ENCODE results near the gene GPN2. TPM values are rescaled to one million over a fixed set of nuclear protein-coding genes. Genes with fewer than 3 reads are reported as not detected.

The GPN2 gene
- total RNA-seq, 2 experiments from 2014 or later, result 25.9 to 26.9 TPM

- peak; percentile 95 for DNase-seq
- H3K9me3 Mint-ChIP-seq, result no peaks in the 10 kb centered on the region
- no peaks in the 10 kb centered on the region for H3K27me3 Mint-ChIP-seq
- peaks cover 75% of the 10 kb centered on the region for H3K4me1 Mint-ChIP-seq
- CTCF ChIA-PET, result interaction anchor here (0.6 to 5.9 kb wide), 20 partner anchors 8 to 334 kb away, joined by 3 to 29 read pairs (median 4); partner anchors contain the start of gene GPN2
- POLR2A ChIA-PET, result interaction anchor here (1.0 to 1.7 kb wide), 2 partner anchors 31 to 37 kb away, joined by 3 to 8 read pairs; no protein-coding TSS in a partner anchor
- peaks cover 68% of the 10 kb centered on the region for H3K36me3 Mint-ChIP-seq (ENCODE audit: low read depth)
- peak overlapping the region; percentile 64 for H3K4me3 Mint-ChIP-seq
- H3K27ac Mint-ChIP-seq, result peak overlapping the region; percentile 99
Measured at GRCh38 chr1:26833432-26834405, 56.4 kb downstream of the GPN2 start.

- peaks cover 79% of the 10 kb centered on the region for H3K4me1 Mint-ChIP-seq
- H3K36me3 Mint-ChIP-seq (ENCODE audit: low read depth), result peaks cover 69% of the 10 kb centered on the region
Measured at GRCh38 chr1:26832249-26832960, 57.7 kb downstream of the GPN2 start.

GRCh38 chr1:26831546-26832248 is 58.4 kb downstream of the GPN2 start:
- Mint-ChIP-seq H3K36me3 (ENCODE audit: low read depth) (peaks cover 70% of the 10 kb centered on the region), H3K9me3 (no peaks in the 10 kb centered on the region), H3K4me1 (peaks cover 80% of the 10 kb centered on the region), H3K27ac (peak overlapping the region; percentile 99), H3K4me3 (no peak overlapping the region), H3K27me3 (no peaks in the 10 kb centered on the region)
- DNase-seq, result no peak
- POLR2A ChIA-PET, result no interaction called here
- CTCF ChIA-PET, result interaction anchor here (0.6 to 5.9 kb wide), 9 partner anchors 11 to 672 kb away, joined by 3 to 29 read pairs (median 3); no protein-coding TSS in a partner anchor

More at GRCh38 chr1:26832249-26832960, 57.7 kb downstream of the GPN2 start:
- ChIA-PET CTCF (interaction anchor here (0.5 to 5.9 kb wide), 19 partner anchors 10 to 831 kb away, joined by 3 to 29 read pairs (median 3); partner anchors contain the start of genes GPATCH3 and GPN2), POLR2A (interaction anchor here (1.7 kb wide), 1 partner anchor 32 kb away, joined by 8 read pairs; no protein-coding TSS in a partner anchor)
- Mint-ChIP-seq H3K27ac (peak overlapping the region; percentile 99), H3K9me3 (no peaks in the 10 kb centered on the region), H3K27me3 (no peaks in the 10 kb centered on the region), H3K4me3 (peak overlapping the region; percentile 64)
- DNase-seq, result no peak

- ChIA-PET CTCF (interaction anchor here (1.3 to 5.9 kb wide), 4 partner anchors 20 to 41 kb away, joined by 4 to 29 read pairs (median 14); no protein-coding TSS in a partner anchor), POLR2A (interaction anchor here (0.6 kb wide), 1 partner anchor 302 kb away, joined by 3 read pairs; no protein-coding TSS in a partner anchor)
- Mint-ChIP-seq H3K4me3 (no peak overlapping the region), H3K27ac (peak overlapping the region; percentile 69), H3K36me3 (ENCODE audit: low read depth) (peaks cover 67% of the 10 kb centered on the region), H3K27me3 (no peaks in the 10 kb centered on the region), H3K9me3 (no peaks in the 10 kb centered on the region), H3K4me1 (peaks cover 81% of the 10 kb centered on the region)
- no peak for DNase-seq
Measured at GRCh38 chr1:26831059-26831458, 59.0 kb downstream of the GPN2 start.

- ChIA-PET CTCF (interaction anchor here (0.6 to 2.2 kb wide), 7 partner anchors 8 to 227 kb away, joined by 3 to 7 read pairs (median 4); no protein-coding TSS in a partner anchor), POLR2A (no interaction called here)
- peaks cover 85% of the 10 kb centered on the region for H3K4me1 Mint-ChIP-seq
- peaks cover 56% of the 10 kb centered on the region for H3K36me3 Mint-ChIP-seq (ENCODE audit: low read depth)
- no peak for DNase-seq
- peak overlapping the region; percentile 93 for H3K4me3 Mint-ChIP-seq
- no peaks in the 10 kb centered on the region for H3K9me3 Mint-ChIP-seq
- H3K27ac Mint-ChIP-seq, result peak overlapping the region; percentile 94
- no peaks in the 10 kb centered on the region for H3K27me3 Mint-ChIP-seq
Measured at GRCh38 chr1:26829184-26829911, 60.7 kb downstream of the GPN2 start.

- CTCF ChIA-PET, result interaction anchor here (0.6 to 2.2 kb wide), 5 partner anchors 9 to 226 kb away, joined by 3 to 7 read pairs (median 4); no protein-coding TSS in a partner anchor
- peaks cover 76% of the 10 kb centered on the region for H3K4me1 Mint-ChIP-seq
Measured at GRCh38 chr1:26828411-26828991, 61.6 kb downstream of the GPN2 start.

GRCh38 chr1:26827663-26828062 is 62.4 kb downstream of the GPN2 start:
- no peak for DNase-seq
- Mint-ChIP-seq H3K4me3 (peak overlapping the region; percentile 93), H3K4me1 (peaks cover 73% of the 10 kb centered on the region), H3K9me3 (no peaks in the 10 kb centered on the region), H3K36me3 (ENCODE audit: low read depth) (peaks cover 41% of the 10 kb centered on the region), H3K27ac (peak overlapping the region; percentile 94), H3K27me3 (no peaks in the 10 kb centered on the region)
- POLR2A ChIA-PET, result no interaction called here
- CTCF ChIA-PET, result interaction anchor here (2.2 kb wide), 1 partner anchor 225 kb away, joined by 6 read pairs; no protein-coding TSS in a partner anchor

More at GRCh38 chr1:26828411-26828991, 61.6 kb downstream of the GPN2 start:
- POLR2A ChIA-PET, result no interaction called here
- Mint-ChIP-seq H3K9me3 (no peaks in the 10 kb centered on the region), H3K27ac (peak overlapping the region; percentile 94), H3K4me3 (peak overlapping the region; percentile 93), H3K36me3 (ENCODE audit: low read depth) (peaks cover 49% of the 10 kb centered on the region), H3K27me3 (no peaks in the 10 kb centered on the region)
- no peak for DNase-seq

- Mint-ChIP-seq H3K9me3 (no peaks in the 10 kb centered on the region), H3K36me3 (ENCODE audit: low read depth) (peaks cover 35% of the 10 kb centered on the region), H3K27ac (peak overlapping the region; percentile 94), H3K4me3 (peak overlapping the region; percentile 93), H3K27me3 (no peaks in the 10 kb centered on the region), H3K4me1 (peaks cover 68% of the 10 kb centered on the region)
- CTCF ChIA-PET, result interaction anchor here (2.2 kb wide), 1 partner anchor 224 kb away, joined by 6 read pairs; no protein-coding TSS in a partner anchor
- no peak for DNase-seq
- POLR2A ChIA-PET, result no interaction called here
Measured at GRCh38 chr1:26827106-26827604, 62.9 kb downstream of the GPN2 start.

- H3K27me3 Mint-ChIP-seq, result no peaks in the 10 kb centered on the region
- H3K4me1 Mint-ChIP-seq, result peaks cover 64% of the 10 kb centered on the region
- peak; percentile 66 for DNase-seq
- CTCF ChIA-PET, result interaction anchor here (0.6 to 2.4 kb wide), 9 partner anchors 10 to 557 kb away, joined by 3 to 8 read pairs (median 4); no protein-coding TSS in a partner anchor
- peaks cover 31% of the 10 kb centered on the region for H3K36me3 Mint-ChIP-seq (ENCODE audit: low read depth)
- H3K4me3 Mint-ChIP-seq, result peak within 1 kb of the TSS; percentile 93
- POLR2A ChIA-PET, result interaction anchor here (0.6 to 1.0 kb wide), 2 partner anchors 9 to 401 kb away, joined by 3 to 4 read pairs; no protein-coding TSS in a partner anchor
- H3K27ac Mint-ChIP-seq, result peak within 1 kb of the TSS; percentile 95
- H3K9me3 Mint-ChIP-seq, result no peaks in the 10 kb centered on the region
Measured at GRCh38 chr1:26826261-26827105, 63.6 kb downstream of the GPN2 start, which contains the start of gene ZDHHC18. TSS of gene ZDHHC18 (plus strand) at chr1:26826688. CDS start at chr1:26826805, 117 bp downstream.

Measured in activated CD4-positive, alpha-beta T cell treated with anti-CD3 and anti-CD28 coated beads, Interleukin-2, amount 10 ng/mL, durations not matched to agents 7 days and 5 days (primary cell).